ENCODE data around the gene CYCS. TPM values are rescaled to one million over a fixed set of nuclear protein-coding genes. Genes with fewer than 3 reads are reported as not detected.

CYCS gene
- total RNA-seq: 11.5 TPM

DNA sequence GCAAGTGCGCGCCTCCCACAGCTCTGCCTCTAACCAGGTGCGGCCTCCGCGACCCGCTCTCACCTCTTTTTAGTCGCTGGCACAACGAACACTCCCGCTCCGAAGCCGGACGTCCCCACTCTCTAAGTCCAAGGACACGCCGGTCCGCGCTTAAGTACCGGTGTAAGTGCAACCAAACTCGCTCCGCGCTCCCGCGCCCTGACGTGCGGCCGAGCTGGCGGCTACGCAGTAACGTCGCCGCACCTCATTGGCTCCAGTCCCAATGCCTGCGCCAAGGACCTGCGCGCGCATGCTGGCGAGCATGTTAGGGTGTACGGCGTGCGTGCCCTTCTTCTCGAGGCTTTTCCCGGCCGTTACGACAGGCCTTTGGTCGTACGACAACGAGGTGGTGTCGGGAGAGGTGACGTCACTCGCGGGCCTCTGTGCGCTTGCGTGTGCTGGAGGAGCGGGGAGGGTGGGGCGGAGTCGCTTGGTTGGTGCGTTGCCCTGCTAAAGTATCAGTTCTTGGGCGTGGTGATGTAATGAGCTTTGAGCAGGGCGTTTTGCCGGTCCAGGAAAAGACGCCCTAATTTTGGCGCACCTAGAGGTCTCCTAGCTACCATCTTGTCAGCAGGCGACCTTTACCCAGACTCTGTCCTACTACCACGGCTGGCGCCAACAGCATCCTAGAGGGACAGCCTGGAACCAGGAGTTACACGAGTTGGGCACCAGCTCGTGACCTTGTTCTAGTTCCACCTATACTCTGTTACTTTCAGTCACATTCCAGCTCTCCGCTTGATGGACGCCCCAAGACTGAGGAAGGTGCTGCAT lies at the start of gene CYCS:
TSS of gene CYCS (minus strand) at position 124 of the 810 bp plus-strand sequence. CDS start 1,141 bp downstream, outside the sequence.
- TF ChIP-seq, protein P1, sequence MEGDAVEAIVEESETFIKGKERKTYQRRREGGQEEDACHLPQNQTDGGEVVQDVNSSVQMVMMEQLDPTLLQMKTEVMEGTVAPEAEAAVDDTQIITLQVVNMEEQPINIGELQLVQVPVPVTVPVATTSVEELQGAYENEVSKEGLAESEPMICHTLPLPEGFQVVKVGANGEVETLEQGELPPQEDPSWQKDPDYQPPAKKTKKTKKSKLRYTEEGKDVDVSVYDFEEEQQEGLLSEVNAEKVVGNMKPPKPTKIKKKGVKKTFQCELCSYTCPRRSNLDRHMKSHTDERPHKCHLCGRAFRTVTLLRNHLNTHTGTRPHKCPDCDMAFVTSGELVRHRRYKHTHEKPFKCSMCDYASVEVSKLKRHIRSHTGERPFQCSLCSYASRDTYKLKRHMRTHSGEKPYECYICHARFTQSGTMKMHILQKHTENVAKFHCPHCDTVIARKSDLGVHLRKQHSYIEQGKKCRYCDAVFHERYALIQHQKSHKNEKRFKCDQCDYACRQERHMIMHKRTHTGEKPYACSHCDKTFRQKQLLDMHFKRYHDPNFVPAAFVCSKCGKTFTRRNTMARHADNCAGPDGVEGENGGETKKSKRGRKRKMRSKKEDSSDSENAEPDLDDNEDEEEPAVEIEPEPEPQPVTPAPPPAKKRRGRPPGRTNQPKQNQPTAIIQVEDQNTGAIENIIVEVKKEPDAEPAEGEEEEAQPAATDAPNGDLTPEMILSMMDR (IDR thresholded peaks at IDR 0.05): no peak
- Histone ChIP-seq H3K27ac (peak within 1 kb of the TSS; percentile 90 to 99), H3K36me3 (peaks cover 11 to 26% of the 10 kb centered on the region in 2 donors), H3K9me3 (no peaks in the 10 kb centered on the region), H3K4me3 (peak within 1 kb of the TSS; percentile 82 to 100), H3K4me1 (peaks cover 0 to 4% of the 10 kb centered on the region in 2 donors), H3K27me3 (no peaks in the 10 kb centered on the region)
- intact Hi-C loops (cut with DNase I): loop anchor here (1.0 to 10.0 kb wide), 6 partner anchors 55 to 1528 kb away; partner anchors contain the start of genes CBX3, CCDC126, HNRNPA2B1 and PALS2
- DNase-seq (ENCODE audit: low spot score in 2 of 2): peak; percentile 98 to 100

DNA sequence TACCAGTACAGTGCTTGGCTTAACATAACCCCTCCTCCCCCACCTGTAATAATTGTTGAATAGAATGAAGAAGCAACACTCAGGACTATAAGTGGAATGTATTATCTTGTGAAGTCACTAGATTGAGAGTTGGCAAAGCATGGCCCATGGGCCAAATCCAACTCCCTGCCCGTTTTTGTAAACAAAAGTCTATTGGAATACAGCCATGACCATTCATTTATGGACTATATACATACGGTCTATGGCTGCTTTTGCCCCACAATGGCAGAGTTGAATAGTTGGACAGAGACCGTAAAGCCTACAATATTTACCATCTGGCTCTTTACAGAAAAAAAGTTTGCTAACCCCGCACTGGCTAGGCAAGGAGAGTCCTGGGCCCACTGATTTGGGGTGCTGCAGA lies 48.1 kb upstream of the CYCS start:
- TF ChIP-seq, protein P1 (IDR thresholded peaks at IDR 0.05): no peak
- Histone ChIP-seq H3K4me1 (no peaks in the 10 kb centered on the region), H3K27ac (no peak overlapping the region), H3K27me3 (no peaks in the 10 kb centered on the region), H3K4me3 (no peak overlapping the region), H3K36me3 (no peaks in the 10 kb centered on the region), H3K9me3 (no peaks in the 10 kb centered on the region)
- intact Hi-C loops (cut with DNase I): loop anchor here (10.0 kb wide), 1 partner anchor 1638 kb away; the partner anchor contains the start of gene TRA2A
- no peak for DNase-seq (ENCODE audit: low spot score in 2 of 2)

DNA sequence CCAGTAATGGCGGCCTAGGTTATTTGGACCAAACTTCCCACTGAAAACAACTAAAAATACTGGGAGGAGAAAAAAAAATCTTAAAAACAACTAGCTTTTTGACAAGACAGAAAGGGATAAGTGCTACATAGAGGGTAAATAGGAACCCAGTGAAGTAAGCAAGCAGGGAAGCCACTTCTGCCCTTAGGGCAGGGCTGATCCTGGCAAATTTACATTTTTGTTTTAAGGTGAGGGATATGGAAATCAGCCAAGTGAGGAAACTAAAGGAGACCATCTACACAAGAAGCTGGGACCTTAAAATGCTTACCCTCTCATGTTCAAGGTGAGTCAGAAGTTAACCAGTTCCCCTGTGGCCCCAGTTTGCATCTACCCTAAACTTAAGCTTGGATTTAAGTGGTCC lies 46.5 kb upstream of the CYCS start:
- Histone ChIP-seq H3K27me3 (no peaks in the 10 kb centered on the region), H3K27ac (no peak overlapping the region), H3K4me3 (no peak overlapping the region), H3K4me1 (no peaks in the 10 kb centered on the region), H3K9me3 (no peaks in the 10 kb centered on the region), H3K36me3 (no peaks in the 10 kb centered on the region)
- intact Hi-C loops (cut with DNase I): loop anchor here (10.0 kb wide), 1 partner anchor 1637 kb away; the partner anchor contains the start of gene TRA2A
- TF ChIP-seq, protein P1 (IDR thresholded peaks at IDR 0.05): no peak
- DNase-seq (ENCODE audit: low spot score in 2 of 2): no peak

DNA sequence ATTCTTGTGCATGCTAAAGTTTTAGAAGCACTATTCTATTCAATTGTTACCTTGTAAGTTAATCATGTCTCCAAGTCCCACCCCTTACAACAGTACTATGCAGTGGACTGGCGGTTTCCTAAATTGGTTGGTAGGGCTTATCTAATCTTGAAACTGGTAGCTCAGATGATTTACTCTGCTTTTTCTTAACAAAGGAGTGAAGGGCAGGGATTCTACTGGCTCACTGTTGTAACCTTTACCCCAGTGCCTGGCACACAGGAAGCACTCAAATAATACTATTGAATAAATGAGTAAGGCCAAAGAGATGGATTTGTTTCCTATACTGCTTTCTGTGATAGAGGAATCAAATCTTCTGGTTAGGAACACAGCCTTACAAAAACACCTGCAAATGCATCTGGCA lies 46.0 kb upstream of the CYCS start:
- H3K27me3 ChIP-seq: no peaks in the 10 kb centered on the region
- intact Hi-C loops (cut with DNase I): loop anchor here (10.0 kb wide), 1 partner anchor 1636 kb away; the partner anchor contains the start of gene TRA2A
- no peaks in the 10 kb centered on the region for H3K36me3 ChIP-seq
- H3K27ac ChIP-seq: no peak overlapping the region
- H3K9me3 ChIP-seq: no peaks in the 10 kb centered on the region
- H3K4me3 ChIP-seq: no peak overlapping the region
- TF ChIP-seq, protein P1 (IDR thresholded peaks at IDR 0.05): no peak
- no peaks in the 10 kb centered on the region for H3K4me1 ChIP-seq
- no peak for DNase-seq (ENCODE audit: low spot score in 2 of 2)

DNA sequence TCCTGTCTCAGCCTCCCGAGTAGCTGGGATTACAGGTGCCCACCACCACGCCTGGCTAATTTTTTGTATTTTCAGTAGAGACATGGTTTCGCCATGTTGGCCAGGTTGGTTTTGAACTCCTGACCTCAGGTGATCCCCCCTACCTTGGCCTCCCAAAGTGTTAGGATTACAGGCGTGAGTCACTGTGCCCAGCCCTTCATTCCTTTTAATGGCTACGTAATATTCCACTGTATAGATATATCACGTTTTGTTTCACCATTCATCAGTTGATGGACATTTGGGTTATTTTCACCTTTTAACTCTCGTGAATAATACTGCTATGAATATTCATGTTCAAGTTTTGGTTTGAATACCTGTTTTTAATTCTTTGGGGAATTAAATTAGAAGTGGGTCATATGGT lies 44.6 kb upstream of the CYCS start:
- Histone ChIP-seq H3K27me3 (no peaks in the 10 kb centered on the region), H3K4me3 (no peak overlapping the region), H3K4me1 (no peaks in the 10 kb centered on the region), H3K27ac (no peak overlapping the region), H3K36me3 (peaks cover 0 to 4% of the 10 kb centered on the region in 2 donors), H3K9me3 (no peaks in the 10 kb centered on the region)
- no peak for DNase-seq (ENCODE audit: low spot score in 2 of 2)
- TF ChIP-seq, protein P1 (IDR thresholded peaks at IDR 0.05): no peak
- intact Hi-C loops (cut with DNase I): loop anchor here (10.0 kb wide), 1 partner anchor 1635 kb away; the partner anchor contains the start of gene TRA2A

Data from ascending aorta (tissue), 2 donors.